Smooth muscle cell (in vitro differentiated cells): Measurements from ENCODE around the gene ADAMTS3. TPM values are rescaled to one million over a fixed set of nuclear protein-coding genes. Genes with fewer than 3 reads are reported as not detected.
A peak's percentile ranks its signal among the peaks of the same experiment; 100 is the strongest.

Source experiments
- DNase-seq: peaks from one replicate; lab custom pipeline; 2025; ENCODE audit not compliant: unreplicated experiment; lab: John Stamatoyannopoulos, UW
- H2AFZ ChIP-seq: fragments of 200-600 bp; sonication (generic); 2 replicates; pipeline ENCODE4 v1.6.0; 2016; ENCODE audit warnings: antibody characterized with exemption, low read depth, mild to moderate bottlenecking
- H3F3A ChIP-seq: fragments of 200-600 bp; sonication (generic); 2 replicates; pipeline ENCODE4 v1.6.0; 2017; ENCODE audit warnings: antibody characterized with exemption, low read depth
- H3K27ac ChIP-seq: fragments of 200-600 bp; sonication (generic); 2 replicates; pipeline ENCODE4 v1.5.1; 2016; ENCODE audit warnings: low read depth, mild to moderate bottlenecking
- H3K27me3 ChIP-seq: fragments of 200-600 bp; sonication (generic); 2 replicates; pipeline ENCODE4 v1.6.1; 2016; ENCODE audit warnings: low read depth, mild to moderate bottlenecking
- H3K36me3 ChIP-seq: fragments of 200-600 bp; sonication (generic); 2 replicates; pipeline ENCODE4 v1.5.1; 2016; ENCODE audit warnings: low read depth
- H3K4me1 ChIP-seq: fragments of 200-600 bp; sonication (generic); 2 replicates; pipeline ENCODE4 v1.5.1; 2016; ENCODE audit warnings: low read depth
- H3K4me2 ChIP-seq: fragments of 200-600 bp; sonication (generic); 2 replicates; pipeline ENCODE4 v1.6.0; 2016; ENCODE audit warnings: mild to moderate bottlenecking
- H3K4me3 ChIP-seq: fragments of 200-600 bp; sonication (generic); 2 replicates; pipeline ENCODE4 v1.5.1; 2016; ENCODE audit warnings: mild to moderate bottlenecking
- H3K79me2 ChIP-seq: fragments of 200-600 bp; sonication (generic); 2 replicates; pipeline ENCODE4 v1.6.0; 2016; ENCODE audit warnings: low read depth, mild to moderate bottlenecking
- H3K9ac ChIP-seq: fragments of 200-600 bp; sonication (generic); 2 replicates; pipeline ENCODE4 v1.6.0; 2016; ENCODE audit warnings: low read depth
- H3K9me3 ChIP-seq: fragments of 200-600 bp; sonication (generic); replicated peaks from 2 replicates; pipeline ENCODE4 v1.5.1; 2016; ENCODE audit warnings: low read depth
- H4K20me1 ChIP-seq: fragments of 200-600 bp; sonication (generic); 2 replicates; pipeline ENCODE4 v1.6.0; 2016; ENCODE audit warnings: low read depth
- WGBS: methylation state at CpG from one replicate; pipeline ENCODE4 v1.1.7; 2016; ENCODE audit warnings: low lambda C conversion rate; 5-methylcytosine and 5-hydroxymethylcytosine counted together
- polyA plus RNA-seq: library from polyadenylated mRNA; unstranded; fragments of >200 nt; fragmentation: Nextera tagmentation; extraction: Ambion mirVana; gene quantifications from 2 replicates; pipeline ENCODE4 v1.2.1, GENCODE V29; 2016
- total RNA-seq: library from RNA; depleted of rRNA; stranded (reverse); fragments of >200 nt; gene quantifications from 2 replicates; pipeline ENCODE4 v1.2.3, GENCODE V29; 2014
- TF ChIP-seq, protein P1 (sequence below): fragments of 200-600 bp; sonication (generic); IDR thresholded peaks from 2 replicates; pipeline ENCODE4 v1.5.1; 2017; ENCODE audit warnings: borderline replicate concordance, mild to moderate bottlenecking, antibody characterized with exemption; ENCODE audit not compliant: insufficient read depth, poor library complexity, severe bottlenecking

Gene ADAMTS3
- total and polyA plus RNA-seq, 2 experiments from 2014 or later = 0.15 to 2.2 TPM

DNA sequence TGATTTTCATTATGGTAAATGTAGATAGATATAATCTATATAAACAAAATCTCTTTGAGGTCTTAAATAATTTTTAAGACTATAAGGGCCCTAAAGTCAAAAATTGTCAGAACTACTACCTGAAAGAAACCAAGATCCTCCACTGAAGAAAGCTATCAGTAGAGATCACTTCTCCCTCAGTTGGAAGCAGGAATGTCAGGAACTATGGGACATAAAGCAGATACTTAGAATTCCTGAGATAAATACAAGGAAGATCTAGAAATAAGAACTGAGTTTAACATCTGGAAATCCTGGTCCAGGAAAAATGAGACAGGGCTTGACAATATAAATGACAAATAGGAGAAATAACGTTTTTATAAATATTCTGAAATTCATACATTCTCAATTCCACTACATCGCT lies 97.2 kb downstream of the ADAMTS3 start:
- no peak overlapping the region for H3K4me3 ChIP-seq
- no peaks in the 10 kb centered on the region for H3K9me3 ChIP-seq
- no peaks in the 10 kb centered on the region for H3K79me2 ChIP-seq
- no peaks in the 10 kb centered on the region for H3K36me3 ChIP-seq
- H2AFZ ChIP-seq = no peak overlapping the region
- TF ChIP-seq, protein P1, sequence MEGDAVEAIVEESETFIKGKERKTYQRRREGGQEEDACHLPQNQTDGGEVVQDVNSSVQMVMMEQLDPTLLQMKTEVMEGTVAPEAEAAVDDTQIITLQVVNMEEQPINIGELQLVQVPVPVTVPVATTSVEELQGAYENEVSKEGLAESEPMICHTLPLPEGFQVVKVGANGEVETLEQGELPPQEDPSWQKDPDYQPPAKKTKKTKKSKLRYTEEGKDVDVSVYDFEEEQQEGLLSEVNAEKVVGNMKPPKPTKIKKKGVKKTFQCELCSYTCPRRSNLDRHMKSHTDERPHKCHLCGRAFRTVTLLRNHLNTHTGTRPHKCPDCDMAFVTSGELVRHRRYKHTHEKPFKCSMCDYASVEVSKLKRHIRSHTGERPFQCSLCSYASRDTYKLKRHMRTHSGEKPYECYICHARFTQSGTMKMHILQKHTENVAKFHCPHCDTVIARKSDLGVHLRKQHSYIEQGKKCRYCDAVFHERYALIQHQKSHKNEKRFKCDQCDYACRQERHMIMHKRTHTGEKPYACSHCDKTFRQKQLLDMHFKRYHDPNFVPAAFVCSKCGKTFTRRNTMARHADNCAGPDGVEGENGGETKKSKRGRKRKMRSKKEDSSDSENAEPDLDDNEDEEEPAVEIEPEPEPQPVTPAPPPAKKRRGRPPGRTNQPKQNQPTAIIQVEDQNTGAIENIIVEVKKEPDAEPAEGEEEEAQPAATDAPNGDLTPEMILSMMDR = no peak
- no peak overlapping the region for H3K27ac ChIP-seq
- DNase-seq = no peak
- no peaks in the 10 kb centered on the region for H3K4me1 ChIP-seq
- no peaks in the 10 kb centered on the region for H3F3A ChIP-seq
- H3K9ac ChIP-seq = no peak overlapping the region
- WGBS = 83% methylated on average over 2 of the region's 2 CpGs
- H4K20me1 ChIP-seq = no peaks in the 10 kb centered on the region
- H3K4me2 ChIP-seq = no peak overlapping the region
- no peaks in the 10 kb centered on the region for H3K27me3 ChIP-seq

DNA sequence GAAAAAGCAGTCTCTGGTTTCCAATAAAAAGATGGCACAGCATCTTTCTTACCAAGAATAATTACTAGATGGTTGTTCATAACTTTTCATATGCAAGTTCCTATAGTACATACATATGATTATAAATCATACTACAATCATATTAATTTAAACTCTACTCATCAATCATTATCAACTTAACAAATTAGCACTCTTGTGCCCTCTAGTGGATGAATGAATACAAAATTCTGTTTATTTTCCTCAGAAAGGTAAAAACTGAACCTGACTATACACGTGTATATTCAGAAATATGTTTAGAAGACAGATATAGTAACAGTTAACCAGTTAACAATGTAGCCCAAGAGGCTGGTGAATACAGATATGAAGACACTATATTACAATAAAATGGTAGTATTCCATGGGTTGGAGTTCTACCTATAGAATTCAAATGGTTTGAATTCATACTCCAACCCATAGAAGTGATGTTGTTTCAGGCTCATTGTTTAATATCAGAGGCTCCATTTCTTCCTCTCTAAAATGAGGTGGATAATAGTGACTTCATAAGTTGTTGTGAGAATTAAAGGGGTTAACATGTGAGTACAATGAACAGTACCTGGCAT lies 100.0 kb downstream of the ADAMTS3 start:
- no peak overlapping the region for H3K4me2 ChIP-seq
- no peak overlapping the region for H2AFZ ChIP-seq
- H3K4me1 ChIP-seq = no peaks in the 10 kb centered on the region
- no peak overlapping the region for H3K27ac ChIP-seq
- H3K27me3 ChIP-seq = no peaks in the 10 kb centered on the region
- no peak for DNase-seq
- no peak overlapping the region for H3K4me3 ChIP-seq
- H3K9ac ChIP-seq = no peak overlapping the region
- no peaks in the 10 kb centered on the region for H3K9me3 ChIP-seq
- H3K79me2 ChIP-seq = no peaks in the 10 kb centered on the region
- 8% methylated on average over 1 of the region's 1 CpG for WGBS
- H4K20me1 ChIP-seq = no peaks in the 10 kb centered on the region
- no peaks in the 10 kb centered on the region for H3K36me3 ChIP-seq
- H3F3A ChIP-seq = no peaks in the 10 kb centered on the region
- TF ChIP-seq, protein P1 = peak; percentile 75

DNA sequence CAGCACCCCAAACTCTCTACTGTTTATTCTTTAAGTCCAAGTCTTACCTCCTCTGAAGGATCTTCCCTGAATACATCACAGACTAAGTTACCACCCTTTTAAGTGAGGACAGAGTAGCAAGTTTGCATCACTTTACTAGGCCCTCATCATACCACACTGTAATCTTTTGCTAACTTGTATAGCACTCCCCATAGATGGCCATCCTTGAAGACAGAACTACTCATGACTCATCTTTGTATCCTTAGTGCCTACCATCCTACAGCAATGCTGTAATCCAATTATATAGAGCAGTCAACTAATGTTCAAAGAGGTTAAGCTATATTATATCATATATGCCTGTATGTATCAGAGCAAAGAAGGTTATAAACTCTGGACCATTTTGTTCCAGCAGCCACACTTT lies 101.4 kb downstream of the ADAMTS3 start:
- no peak overlapping the region for H3K27ac ChIP-seq
- H3K4me2 ChIP-seq = no peak overlapping the region
- no peaks in the 10 kb centered on the region for H4K20me1 ChIP-seq
- no peaks in the 10 kb centered on the region for H3K36me3 ChIP-seq
- no peaks in the 10 kb centered on the region for H3K27me3 ChIP-seq
- no peak overlapping the region for H2AFZ ChIP-seq
- no peak overlapping the region for H3K9ac ChIP-seq
- no peaks in the 10 kb centered on the region for H3K4me1 ChIP-seq
- H3K79me2 ChIP-seq = no peaks in the 10 kb centered on the region
- H3K4me3 ChIP-seq = no peak overlapping the region
- DNase-seq = no peak
- no peaks in the 10 kb centered on the region for H3F3A ChIP-seq
- TF ChIP-seq, protein P1 = no peak
- no peaks in the 10 kb centered on the region for H3K9me3 ChIP-seq

DNA sequence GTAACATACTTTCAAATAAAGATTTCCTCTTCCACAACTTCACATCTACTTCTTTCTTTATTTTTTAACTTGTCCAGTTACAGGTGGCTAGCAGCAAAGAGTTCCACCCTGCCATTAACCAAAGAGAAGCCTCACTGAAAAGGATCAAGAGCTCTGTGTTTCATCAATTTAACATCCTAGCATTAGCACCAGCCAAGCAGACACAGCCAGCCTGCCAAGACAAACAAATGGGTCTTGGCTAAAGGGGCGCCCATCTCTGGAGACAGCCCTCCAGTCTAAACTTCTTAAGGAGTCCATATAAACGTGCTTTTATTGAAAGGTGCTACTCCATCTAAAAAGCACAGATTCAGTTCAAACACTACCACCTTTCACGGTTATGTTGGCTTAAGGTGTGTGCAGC lies 105.3 kb downstream of the ADAMTS3 start:
- no peaks in the 10 kb centered on the region for H3K27me3 ChIP-seq
- H2AFZ ChIP-seq = no peak overlapping the region
- H3K4me3 ChIP-seq = no peak overlapping the region
- H4K20me1 ChIP-seq = no peaks in the 10 kb centered on the region
- TF ChIP-seq, protein P1 = no peak
- H3K9me3 ChIP-seq = no peaks in the 10 kb centered on the region
- no peak for DNase-seq
- H3K4me1 ChIP-seq = no peaks in the 10 kb centered on the region
- no peak overlapping the region for H3K27ac ChIP-seq
- no peak overlapping the region for H3K9ac ChIP-seq
- no peak overlapping the region for H3K4me2 ChIP-seq
- no peaks in the 10 kb centered on the region for H3K79me2 ChIP-seq
- no peaks in the 10 kb centered on the region for H3F3A ChIP-seq
- 75% methylated on average over 3 of the region's 3 CpGs for WGBS
- no peaks in the 10 kb centered on the region for H3K36me3 ChIP-seq
